HepG2 (cell line): ENCODE measurements around the gene DNASE2B. TPM values are rescaled to one million over a fixed set of nuclear protein-coding genes. Genes with fewer than 3 reads are reported as not detected.

Source experiments
- ATAC-seq: fragments of 200-7000 bp; cut with Tn5 transposase; 3 replicates; pipeline ENCODE4 v1.9.1; 2020; ENCODE audit warnings: mild to moderate bottlenecking, moderate library complexity
- BruUV-seq: library from RNA; stranded (reverse); fragments of 400-500 nt; replicated peaks from 2 replicates; lab custom pipeline; 2021; lab: Mats Ljungman, UMichigan
- CTCF ChIA-PET: fragments of 300-600 bp; formaldehyde crosslinking; extraction: SDS; loops from one replicate; lab custom pipeline; 2021; ENCODE audit warnings: low total read pairs, inconsistent platforms, low intra/inter-chr PET ratio; lab: Yijun Ruan, JAX
- POLR2A ChIA-PET: fragments of 350-600 bp; sonication (Branson Sonifier 250); formaldehyde crosslinking; loops from one replicate; lab custom pipeline; 2020; ENCODE audit warnings: antibody characterized with exemption, inconsistent platforms; lab: Yijun Ruan, JAX
- DNase-seq: peaks from one replicate; pipeline ENCODE4 v3.0.0-alpha.2; 2015; ENCODE audit warnings: low spot score
- FAIRE-seq: peaks from 3 replicates; lab custom pipeline; 2011; peaks lifted over from hg19 to GRCh38; lab: Jason Lieb, UNC
- H2AFZ ChIP-seq: one replicate; pipeline ENCODE4 v1.6.1; 2011; ENCODE audit warnings: low read length, inconsistent platforms
- H3K27ac ChIP-seq: fragments of 300-600 bp; 3 replicates; pipeline ENCODE4 v1.8.0; 2011; ENCODE audit warnings: mixed run types, mild to moderate bottlenecking, mixed read lengths, low read length, inconsistent platforms; ENCODE audit not compliant: insufficient read depth; ENCODE audit errors: extremely low read length
- H3K27me3 ChIP-seq, 2 experiments: fragments of 200-600 bp in 1 of 2; 2 replicates in 1 of 2; 3 replicates in 1 of 2; pipeline versions ENCODE4 v1.6.0 to v1.8.0; 2011; ENCODE audit warnings: low read length in 2 of 2, mild to moderate bottlenecking in 2 of 2, moderate library complexity in 2 of 2, inconsistent platforms in 1 of 2; ENCODE audit not compliant: insufficient read depth in 2 of 2, control insufficient read depth in 1 of 2
- H3K36me3 ChIP-seq, 2 experiments: fragments of 200-600 bp in 1 of 2; replicated peaks in 1 of 2; 2 replicates in 1 of 2; 3 replicates in 1 of 2; pipeline versions ENCODE4 v1.5.1 to v1.8.0; 2011; ENCODE audit warnings: low read length in 2 of 2, inconsistent platforms in 1 of 2; ENCODE audit not compliant: insufficient read depth in 2 of 2, control insufficient read depth in 1 of 2
- H3K4me1 ChIP-seq: 2 replicates; pipeline ENCODE4 v1.5.1; 2012; ENCODE audit warnings: low read length, inconsistent platforms; ENCODE audit not compliant: insufficient read depth
- H3K4me2 ChIP-seq: 2 replicates; pipeline ENCODE4 v1.6.0; 2011; ENCODE audit warnings: low read depth, low read length, inconsistent platforms
- H3K4me3 ChIP-seq, 3 experiments: fragments of 200-600 bp in 1 of 3; sonication (generic), shearing (Covaris generic) in 1 of 3; replicated peaks in 1 of 3; 2 replicates each; pipeline ENCODE4 v1.5.1; 2011 to 2016; ENCODE audit warnings: low read length in 3 of 3, inconsistent platforms in 2 of 3, low read depth in 2 of 3, mild to moderate bottlenecking in 2 of 3, control low read depth in 1 of 3, mixed read lengths in 1 of 3; ENCODE audit not compliant: insufficient read depth in 1 of 3
- H3K79me2 ChIP-seq: one replicate; pipeline ENCODE4 v1.6.1; 2011; ENCODE audit warnings: low read length, inconsistent platforms; ENCODE audit not compliant: insufficient read depth
- H3K9ac ChIP-seq: 2 replicates; pipeline ENCODE4 v1.6.0; 2011; ENCODE audit warnings: mild to moderate bottlenecking, low read depth, low read length, inconsistent platforms; ENCODE audit not compliant: insufficient read depth
- H3K9me3 ChIP-seq: 2 replicates; pipeline ENCODE4 v1.5.1; 2012; ENCODE audit warnings: mild to moderate bottlenecking, low read length
- H4K20me1 ChIP-seq: 2 replicates; pipeline ENCODE4 v1.6.0; 2011; ENCODE audit warnings: inconsistent platforms, mild to moderate bottlenecking, low read length, moderate library complexity; ENCODE audit not compliant: insufficient read depth
- CAMTA2 ChIP-seq: sonication (generic); formaldehyde crosslinking; IDR thresholded peaks from 2 replicates; pipeline ENCODE4 v1.4.0; 2020; ENCODE audit warnings: mild to moderate bottlenecking, missing genetic modification reagents, borderline replicate concordance
- HIVEP1 ChIP-seq: sonication (generic); formaldehyde crosslinking; IDR thresholded peaks from 2 replicates; pipeline ENCODE4 v1.4.0; 2020; ENCODE audit warnings: mild to moderate bottlenecking, missing genetic modification reagents
- PREB ChIP-seq: sonication (generic); formaldehyde crosslinking; IDR thresholded peaks from 2 replicates; pipeline ENCODE4 v1.4.0; 2020; ENCODE audit warnings: missing genetic modification reagents
- SMARCC2 ChIP-seq: fragments of 450-650 bp; IDR thresholded peaks from 2 replicates; pipeline ENCODE4 v1.6.1; 2017; ENCODE audit warnings: antibody characterized with exemption, mild to moderate bottlenecking
- TBL1XR1 ChIP-seq: fragments of 150-350 bp; IDR thresholded peaks from 2 replicates; pipeline ENCODE4 v1.6.1; 2014; ENCODE audit warnings: borderline replicate concordance, low read length; ENCODE audit not compliant: partially characterized antibody
- TBP ChIP-seq: sonication (generic); formaldehyde crosslinking; IDR thresholded peaks from 2 replicates; pipeline ENCODE4 v1.5.0; 2020; ENCODE audit warnings: missing genetic modification reagents
- TGIF2 ChIP-seq: IDR thresholded peaks from 2 replicates; pipeline ENCODE4 v1.6.1; 2016; ENCODE audit warnings: control low read depth, missing compliant biosample characterization
- THAP9 ChIP-seq: sonication (generic); formaldehyde crosslinking; IDR thresholded peaks from 2 replicates; pipeline ENCODE4; 2020; ENCODE audit warnings: missing genetic modification reagents, mild to moderate bottlenecking, borderline replicate concordance
- ZFX ChIP-seq: sonication (generic); formaldehyde crosslinking; IDR thresholded peaks from 2 replicates; pipeline ENCODE4 v1.4.0; 2020; ENCODE audit warnings: mild to moderate bottlenecking, low read depth, missing genetic modification reagents, moderate library complexity
- ZNF180 ChIP-seq: sonication (generic); formaldehyde crosslinking; IDR thresholded peaks from 2 replicates; pipeline ENCODE4 v1.4.0; 2020; ENCODE audit warnings: low read depth, missing genetic modification reagents, borderline replicate concordance
- ZNF264 ChIP-seq: sonication (generic); formaldehyde crosslinking; IDR thresholded peaks from 2 replicates; pipeline ENCODE4 v1.4.0; 2020; ENCODE audit warnings: missing genetic modification reagents
- ZNF576 ChIP-seq: sonication (generic); formaldehyde crosslinking; IDR thresholded peaks from 2 replicates; pipeline ENCODE4 v1.4.0; 2020; ENCODE audit warnings: mild to moderate bottlenecking, missing genetic modification reagents
- ZNF629 ChIP-seq: sonication (generic); formaldehyde crosslinking; conservative IDR thresholded peaks from 2 replicates; pipeline ENCODE4 v1.5.0; 2020; ENCODE audit warnings: missing genetic modification reagents
- in situ Hi-C: cut with HindIII; loops from 2 replicates; pipeline ENCODE4 v1.10.0; 2017; ENCODE audit warnings: low pct_unique_long_range_greater_than_20kb; ENCODE audit not compliant: extremely low pct_ligation_motif_present
- intact Hi-C: fragments of 100-400 bp; cut with micrococcal nuclease; formaldehyde crosslinking; loops from one replicate; pipeline ENCODE4 v1.10.0; 2022; ENCODE audit not compliant: unreplicated experiment
- polyA plus RNA-seq, 8 experiments: library from polyadenylated mRNA; depleted of rRNA in 3 of 8; stranded (reverse) in 7 of 8; unstranded in 1 of 8; fragments of >200 nt; fragmentation: Illumina TruSeq in 4 of 8; extraction: Trizol in 4 of 8; gene quantifications; 2 replicates each; pipeline versions ENCODE4 v1.2.1 to v1.2.3, GENCODE V29; 2011 to 2016; ENCODE audit warnings: low read depth in 4 of 8, missing spikeins in 1 of 8, mixed read lengths in 1 of 8; ENCODE audit not compliant: insufficient read depth in 1 of 8
- total RNA-seq, 5 experiments: library from RNA; depleted of rRNA; stranded (reverse); fragments of >200 nt; fragmentation: Illumina TruSeq; extraction: Trizol; gene quantifications; 2 replicates each; pipeline ENCODE4 v1.2.3, GENCODE V29; 2016; ENCODE audit warnings: low read depth in 1 of 5

DNASE2B gene
- total and polyA plus RNA-seq, 2 of the 13 experiments (the other 11 are each of a cell fraction or from before 2014, with no cell fraction given): not detected

- CTCF ChIA-PET: no interaction called here
- FAIRE-seq: no peak
Observed at GRCh38 chr1:84422909-84423308, 24.6 kb downstream of the DNASE2B start.

More at GRCh38 chr1:84422909-84423308, 24.6 kb downstream of the DNASE2B start:
- in situ Hi-C loops (loop anchor here (10.0 kb wide), 1 partner anchor 488 kb away; no protein-coding TSS in a partner anchor), intact Hi-C loops (no loop called here)
- DNase-seq: no peak
- Histone ChIP-seq H3K9ac (no peak overlapping the region), H4K20me1 (no peaks in the 10 kb centered on the region), H3K4me1 (no peaks in the 10 kb centered on the region), H3K4me2 (no peak overlapping the region), H3K27ac (no peak overlapping the region), H3K4me3 (no peak overlapping the region), H2AFZ (no peak overlapping the region), H3K36me3 (no peaks in the 10 kb centered on the region), H3K9me3 (no peaks in the 10 kb centered on the region), H3K27me3 (no peaks in the 10 kb centered on the region; a peak in 1 of 5 replicates), H3K79me2 (no peaks in the 10 kb centered on the region)
- POLR2A ChIA-PET: no interaction called here
- no peak for ATAC-seq
- no TSS peak for BruUV-seq
- TF ChIP-seq ZNF629 (no peak), CAMTA2 (CRISPR knock-in tag) (no peak), ZNF264 (CRISPR knock-in tag) (no peak), ZFX (CRISPR knock-in tag) (no peak), SMARCC2 (no peak), TBP (CRISPR knock-in tag) (no peak), THAP9 (CRISPR knock-in tag) (no peak), HIVEP1 (CRISPR knock-in tag) (no peak), ZNF180 (CRISPR knock-in tag) (no peak), ZNF576 (CRISPR knock-in tag) (no peak), TBL1XR1 (no peak), TGIF2 (CRISPR knock-in tag) (no peak), PREB (CRISPR knock-in tag) (no peak)
